Ishikawa (cell line): ENCODE results near the gene MKRN3.

Experiments used
- CEBPB ChIP-seq: IDR thresholded peaks from 2 replicates; pipeline ENCODE4 v1.6.1; 2012
- CREB1 ChIP-seq: IDR thresholded peaks from 2 replicates; pipeline ENCODE4 v1.6.1; 2012; ENCODE audit warnings: low read depth
- EGR1 ChIP-seq: IDR thresholded peaks from 2 replicates; pipeline ENCODE4 v1.6.1; 2012
- EP300 ChIP-seq: IDR thresholded peaks from 2 replicates; pipeline ENCODE4 v1.6.1; 2012; ENCODE audit warnings: borderline replicate concordance
- FOXM1 ChIP-seq: IDR thresholded peaks from 2 replicates; pipeline ENCODE4 v1.6.1; 2012; ENCODE audit warnings: low read depth, borderline replicate concordance
- NFIC ChIP-seq: IDR thresholded peaks from 2 replicates; pipeline ENCODE4 v1.6.1; 2012
- RAD21 ChIP-seq: IDR thresholded peaks from 2 replicates; pipeline ENCODE4 v1.6.1; 2012; ENCODE audit warnings: low read depth
- TAF1 ChIP-seq: IDR thresholded peaks from 2 replicates; pipeline ENCODE4 v1.6.1; 2012; ENCODE audit warnings: low read depth, mild to moderate bottlenecking
- TCF12 ChIP-seq: IDR thresholded peaks from 2 replicates; pipeline ENCODE4 v1.6.1; 2012; ENCODE audit warnings: low read depth
- TEAD4 ChIP-seq: IDR thresholded peaks from 2 replicates; pipeline ENCODE4 v1.6.1; 2012
- YY1 ChIP-seq: IDR thresholded peaks from 2 replicates; pipeline ENCODE4 v1.6.1; 2012; ENCODE audit warnings: low read depth
- ZBTB7A ChIP-seq: IDR thresholded peaks from 2 replicates; pipeline ENCODE4 v1.6.1; 2012; ENCODE audit warnings: low read depth
- TF ChIP-seq, protein P1 (sequence below): IDR thresholded peaks from 2 replicates; pipeline ENCODE4 v1.6.1; 2012
- TF ChIP-seq, protein P2 (sequence below): IDR thresholded peaks from 2 replicates; pipeline ENCODE4 v1.6.1; 2012
- TF ChIP-seq, protein P3 (sequence below): IDR thresholded peaks from 2 replicates; pipeline ENCODE4 v1.6.1; 2012; ENCODE audit warnings: low read depth, mild to moderate bottlenecking

MKRN3 gene

DNA sequence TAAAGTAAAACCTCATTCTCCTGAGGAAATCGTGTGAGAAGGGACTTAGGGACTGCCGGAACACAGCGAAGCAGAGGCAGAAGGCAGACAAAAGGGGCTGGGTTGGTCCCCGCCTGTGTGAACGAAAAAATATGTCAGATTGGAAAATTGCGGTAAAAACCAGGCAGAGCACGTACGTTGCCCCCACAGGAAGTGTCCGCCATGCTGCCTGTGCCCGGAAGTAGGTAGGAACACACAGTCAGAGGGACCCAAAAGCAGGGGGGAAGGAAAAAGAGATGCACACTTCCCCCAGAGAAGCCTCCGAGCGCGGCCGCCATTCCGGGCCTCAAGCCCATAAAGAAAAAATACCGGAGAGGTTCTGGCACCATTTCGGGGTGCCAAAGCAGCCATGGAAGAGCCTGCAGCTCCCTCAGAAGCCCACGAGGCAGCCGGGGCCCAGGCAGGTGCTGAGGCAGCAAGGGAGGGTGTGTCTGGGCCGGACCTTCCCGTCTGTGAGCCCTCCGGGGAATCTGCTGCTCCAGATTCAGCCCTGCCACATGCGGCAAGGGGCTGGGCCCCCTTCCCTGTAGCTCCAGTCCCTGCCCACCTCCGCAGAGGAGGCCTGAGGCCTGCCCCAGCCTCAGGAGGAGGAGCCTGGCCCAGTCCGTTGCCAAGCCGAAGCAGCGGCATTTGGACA is at the start of gene MKRN3:
Gene MKRN3 (plus strand): TSS at position 280 of the 676 bp plus-strand sequence. CDS start 109 bp downstream, at position 389.
- no peak for TF ChIP-seq RAD21
- TF ChIP-seq CREB1 = no peak
- TF ChIP-seq YY1 = peak; percentile 93
- no peak for TF ChIP-seq FOXM1
- TF ChIP-seq EP300 = no peak
- no peak for TF ChIP-seq ZBTB7A
- peak; percentile 92 for TF ChIP-seq TAF1
- TF ChIP-seq, protein P1, sequence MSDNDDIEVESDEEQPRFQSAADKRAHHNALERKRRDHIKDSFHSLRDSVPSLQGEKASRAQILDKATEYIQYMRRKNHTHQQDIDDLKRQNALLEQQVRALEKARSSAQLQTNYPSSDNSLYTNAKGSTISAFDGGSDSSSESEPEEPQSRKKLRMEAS = peak; percentile 87
- TF ChIP-seq, protein P2, sequence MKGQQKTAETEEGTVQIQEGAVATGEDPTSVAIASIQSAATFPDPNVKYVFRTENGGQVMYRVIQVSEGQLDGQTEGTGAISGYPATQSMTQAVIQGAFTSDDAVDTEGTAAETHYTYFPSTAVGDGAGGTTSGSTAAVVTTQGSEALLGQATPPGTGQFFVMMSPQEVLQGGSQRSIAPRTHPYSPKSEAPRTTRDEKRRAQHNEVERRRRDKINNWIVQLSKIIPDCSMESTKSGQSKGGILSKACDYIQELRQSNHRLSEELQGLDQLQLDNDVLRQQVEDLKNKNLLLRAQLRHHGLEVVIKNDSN = peak; percentile 75
- TF ChIP-seq CEBPB = peak; percentile 40; the same call in 1 of the 2 replicates
- TF ChIP-seq NFIC = peak; percentile 33; the same call in 1 of the 2 replicates
- TF ChIP-seq TCF12 = peak; percentile 76
- TF ChIP-seq TEAD4 = peak; percentile 40; the same call in 1 of the 2 replicates
- TF ChIP-seq EGR1 = peak; percentile 27; the same call in 1 of the 2 replicates
- TF ChIP-seq, protein P3, sequence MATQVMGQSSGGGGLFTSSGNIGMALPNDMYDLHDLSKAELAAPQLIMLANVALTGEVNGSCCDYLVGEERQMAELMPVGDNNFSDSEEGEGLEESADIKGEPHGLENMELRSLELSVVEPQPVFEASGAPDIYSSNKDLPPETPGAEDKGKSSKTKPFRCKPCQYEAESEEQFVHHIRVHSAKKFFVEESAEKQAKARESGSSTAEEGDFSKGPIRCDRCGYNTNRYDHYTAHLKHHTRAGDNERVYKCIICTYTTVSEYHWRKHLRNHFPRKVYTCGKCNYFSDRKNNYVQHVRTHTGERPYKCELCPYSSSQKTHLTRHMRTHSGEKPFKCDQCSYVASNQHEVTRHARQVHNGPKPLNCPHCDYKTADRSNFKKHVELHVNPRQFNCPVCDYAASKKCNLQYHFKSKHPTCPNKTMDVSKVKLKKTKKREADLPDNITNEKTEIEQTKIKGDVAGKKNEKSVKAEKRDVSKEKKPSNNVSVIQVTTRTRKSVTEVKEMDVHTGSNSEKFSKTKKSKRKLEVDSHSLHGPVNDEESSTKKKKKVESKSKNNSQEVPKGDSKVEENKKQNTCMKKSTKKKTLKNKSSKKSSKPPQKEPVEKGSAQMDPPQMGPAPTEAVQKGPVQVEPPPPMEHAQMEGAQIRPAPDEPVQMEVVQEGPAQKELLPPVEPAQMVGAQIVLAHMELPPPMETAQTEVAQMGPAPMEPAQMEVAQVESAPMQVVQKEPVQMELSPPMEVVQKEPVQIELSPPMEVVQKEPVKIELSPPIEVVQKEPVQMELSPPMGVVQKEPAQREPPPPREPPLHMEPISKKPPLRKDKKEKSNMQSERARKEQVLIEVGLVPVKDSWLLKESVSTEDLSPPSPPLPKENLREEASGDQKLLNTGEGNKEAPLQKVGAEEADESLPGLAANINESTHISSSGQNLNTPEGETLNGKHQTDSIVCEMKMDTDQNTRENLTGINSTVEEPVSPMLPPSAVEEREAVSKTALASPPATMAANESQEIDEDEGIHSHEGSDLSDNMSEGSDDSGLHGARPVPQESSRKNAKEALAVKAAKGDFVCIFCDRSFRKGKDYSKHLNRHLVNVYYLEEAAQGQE = no peak

DNA sequence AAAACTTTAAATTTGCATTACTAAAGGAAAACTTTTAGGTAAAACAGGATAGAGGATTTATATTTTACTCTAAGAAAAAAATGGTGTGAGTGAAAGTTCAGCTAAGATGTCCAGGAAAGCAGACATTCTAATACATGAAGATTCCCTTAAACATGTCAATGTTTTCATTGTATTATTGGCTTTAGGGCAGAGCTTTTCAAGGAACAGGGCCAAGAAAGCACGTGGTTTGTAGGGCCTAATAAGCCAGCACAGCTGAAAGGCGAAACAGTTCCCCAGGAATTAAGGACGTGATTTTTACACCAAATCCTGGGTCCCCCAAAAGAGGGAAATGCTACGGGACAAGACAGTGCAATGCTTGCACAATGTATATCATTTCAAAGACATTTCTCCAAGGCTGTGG is 48.6 kb upstream of the MKRN3 start:
- TF ChIP-seq TCF12 (no peak), EP300 (no peak), TEAD4 (no peak), ZBTB7A (no peak), RAD21 (no peak)
- TF ChIP-seq, protein P3 = no peak

DNA sequence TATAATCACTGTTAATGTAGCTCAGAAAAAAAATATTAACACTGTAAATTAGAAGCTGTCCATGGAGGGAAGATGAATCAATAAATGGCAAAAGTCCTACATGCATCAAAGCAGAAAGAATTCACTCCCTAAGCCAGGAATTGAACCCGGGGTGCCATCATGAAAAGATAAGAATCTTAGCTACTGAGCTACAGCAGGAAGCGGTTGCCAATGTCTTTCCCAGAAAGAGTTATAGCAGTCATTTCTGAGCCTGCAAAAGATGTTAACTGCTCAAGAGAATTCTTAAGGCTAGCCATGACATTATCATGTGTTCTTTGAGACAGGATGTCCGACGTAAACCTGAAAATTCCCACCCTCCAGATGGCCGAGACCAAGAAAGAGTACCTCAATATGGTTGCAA is 47.4 kb upstream of the MKRN3 start:
- TF ChIP-seq, protein P2 = no peak
- no peak for TF ChIP-seq RAD21
- no peak for TF ChIP-seq CREB1
- TF ChIP-seq, protein P3 = no peak
- TF ChIP-seq CEBPB = no peak
- TF ChIP-seq TEAD4 = no peak
- TF ChIP-seq TCF12 = no peak
- TF ChIP-seq EGR1 = no peak
- no peak for TF ChIP-seq YY1
- no peak for TF ChIP-seq ZBTB7A
- no peak for TF ChIP-seq FOXM1
- no peak for TF ChIP-seq TAF1
- TF ChIP-seq, protein P1 = no peak
- TF ChIP-seq EP300 = no peak
- no peak for TF ChIP-seq NFIC

DNA sequence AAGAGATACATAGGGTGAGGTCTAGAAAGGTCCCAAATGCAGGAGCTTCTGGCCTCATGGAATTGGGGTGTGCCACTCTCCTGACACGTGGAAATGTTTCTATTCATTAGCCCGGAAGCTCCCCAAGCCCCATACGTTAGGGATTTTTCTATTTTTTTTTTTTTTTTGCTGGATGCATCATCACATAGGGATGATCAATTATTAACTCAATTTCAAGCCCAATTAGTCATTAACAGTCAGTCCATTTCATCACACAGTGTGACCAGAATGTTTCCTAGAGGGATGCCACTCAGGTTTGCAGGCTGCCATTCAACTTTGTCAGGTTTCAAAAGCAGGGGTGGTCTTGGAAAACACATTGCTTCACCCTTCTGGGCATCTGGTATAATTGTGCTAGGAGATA is 40.7 kb upstream of the MKRN3 start:
- TF ChIP-seq NFIC = no peak
- TF ChIP-seq ZBTB7A = no peak
- TF ChIP-seq, protein P2 = no peak
- no peak for TF ChIP-seq TCF12
- TF ChIP-seq EP300 = no peak
- TF ChIP-seq TEAD4 = no peak
- no peak for TF ChIP-seq RAD21
- TF ChIP-seq YY1 = no peak
- TF ChIP-seq TAF1 = no peak
- TF ChIP-seq FOXM1 = no peak
- no peak for TF ChIP-seq CREB1
- TF ChIP-seq, protein P3 = no peak
- TF ChIP-seq CEBPB = no peak
- TF ChIP-seq, protein P1 = no peak
- TF ChIP-seq EGR1 = no peak
